ENCODE measurements around the gene ARPP19. TPM values are rescaled to one million over a fixed set of nuclear protein-coding genes. Genes with fewer than 3 reads are reported as not detected.

Gene ARPP19
- polyA plus RNA-seq, 1 donor from 2014 or later: 254 TPM

DNA sequence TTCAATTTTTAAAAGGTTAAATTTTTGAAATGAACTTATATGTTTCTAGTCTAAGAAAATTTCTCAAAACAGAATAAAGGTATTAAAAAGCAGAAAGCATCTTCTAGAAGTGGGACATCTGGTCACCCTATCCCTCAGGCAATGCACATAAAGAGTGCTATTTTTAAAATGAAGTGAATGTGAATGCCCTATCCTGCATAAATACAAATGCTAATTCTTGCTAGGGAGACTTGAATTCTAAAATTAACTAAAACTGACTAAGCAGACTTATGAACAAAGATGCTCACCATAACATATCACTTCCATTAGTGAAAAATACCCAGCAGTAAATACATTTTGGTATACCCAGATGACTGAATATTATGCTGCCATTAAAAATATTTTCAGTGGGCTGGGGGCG is 51.8 kb downstream of the ARPP19 start:
- Histone ChIP-seq H3K4me2 (ENCODE audit: low read length) (no peak overlapping the region), H3K79me2 (replicated peaks; ENCODE audit: insufficient read depth, low read length) (peaks cover 51% of the 10 kb centered on the region), H3K4me3 (ENCODE audit: low read length) (no peak overlapping the region), H3K9ac (ENCODE audit: low read length) (no peak overlapping the region), H3F3A (ENCODE audit: insufficient read depth, low read length, poor library complexity, severe bottlenecking) (no peaks in the 10 kb centered on the region), H3K9me2 (ENCODE audit: insufficient read depth, low read length) (no peaks in the 10 kb centered on the region), H4K20me1 (ENCODE audit: insufficient read depth) (peaks cover 3% of the 10 kb centered on the region), H3K27me3 (ENCODE audit: insufficient read depth, low read depth, low read length) (no peaks in the 10 kb centered on the region), H3K27ac (ENCODE audit: low read length) (no peak overlapping the region), H3K9me3 (ENCODE audit: low read length) (no peaks in the 10 kb centered on the region), H3K36me3 (ENCODE audit: insufficient read depth, low read length) (no peaks in the 10 kb centered on the region), H2AFZ (ENCODE audit: low read depth, low read length) (no peak overlapping the region)
- TF ChIP-seq EP300 (conservative IDR thresholded peaks at IDR 0.05; ENCODE audit: poor library complexity, severe bottlenecking) (no peak), RAD21 (conservative IDR thresholded peaks at IDR 0.05) (no peak), TAF1 (IDR thresholded peaks at IDR 0.05; ENCODE audit: low read depth) (no peak)
- TF ChIP-seq, protein P1, sequence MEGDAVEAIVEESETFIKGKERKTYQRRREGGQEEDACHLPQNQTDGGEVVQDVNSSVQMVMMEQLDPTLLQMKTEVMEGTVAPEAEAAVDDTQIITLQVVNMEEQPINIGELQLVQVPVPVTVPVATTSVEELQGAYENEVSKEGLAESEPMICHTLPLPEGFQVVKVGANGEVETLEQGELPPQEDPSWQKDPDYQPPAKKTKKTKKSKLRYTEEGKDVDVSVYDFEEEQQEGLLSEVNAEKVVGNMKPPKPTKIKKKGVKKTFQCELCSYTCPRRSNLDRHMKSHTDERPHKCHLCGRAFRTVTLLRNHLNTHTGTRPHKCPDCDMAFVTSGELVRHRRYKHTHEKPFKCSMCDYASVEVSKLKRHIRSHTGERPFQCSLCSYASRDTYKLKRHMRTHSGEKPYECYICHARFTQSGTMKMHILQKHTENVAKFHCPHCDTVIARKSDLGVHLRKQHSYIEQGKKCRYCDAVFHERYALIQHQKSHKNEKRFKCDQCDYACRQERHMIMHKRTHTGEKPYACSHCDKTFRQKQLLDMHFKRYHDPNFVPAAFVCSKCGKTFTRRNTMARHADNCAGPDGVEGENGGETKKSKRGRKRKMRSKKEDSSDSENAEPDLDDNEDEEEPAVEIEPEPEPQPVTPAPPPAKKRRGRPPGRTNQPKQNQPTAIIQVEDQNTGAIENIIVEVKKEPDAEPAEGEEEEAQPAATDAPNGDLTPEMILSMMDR (IDR thresholded peaks at IDR 0.05; ENCODE audit: poor library complexity, severe bottlenecking): no peak
- TF ChIP-seq, protein P2, sequence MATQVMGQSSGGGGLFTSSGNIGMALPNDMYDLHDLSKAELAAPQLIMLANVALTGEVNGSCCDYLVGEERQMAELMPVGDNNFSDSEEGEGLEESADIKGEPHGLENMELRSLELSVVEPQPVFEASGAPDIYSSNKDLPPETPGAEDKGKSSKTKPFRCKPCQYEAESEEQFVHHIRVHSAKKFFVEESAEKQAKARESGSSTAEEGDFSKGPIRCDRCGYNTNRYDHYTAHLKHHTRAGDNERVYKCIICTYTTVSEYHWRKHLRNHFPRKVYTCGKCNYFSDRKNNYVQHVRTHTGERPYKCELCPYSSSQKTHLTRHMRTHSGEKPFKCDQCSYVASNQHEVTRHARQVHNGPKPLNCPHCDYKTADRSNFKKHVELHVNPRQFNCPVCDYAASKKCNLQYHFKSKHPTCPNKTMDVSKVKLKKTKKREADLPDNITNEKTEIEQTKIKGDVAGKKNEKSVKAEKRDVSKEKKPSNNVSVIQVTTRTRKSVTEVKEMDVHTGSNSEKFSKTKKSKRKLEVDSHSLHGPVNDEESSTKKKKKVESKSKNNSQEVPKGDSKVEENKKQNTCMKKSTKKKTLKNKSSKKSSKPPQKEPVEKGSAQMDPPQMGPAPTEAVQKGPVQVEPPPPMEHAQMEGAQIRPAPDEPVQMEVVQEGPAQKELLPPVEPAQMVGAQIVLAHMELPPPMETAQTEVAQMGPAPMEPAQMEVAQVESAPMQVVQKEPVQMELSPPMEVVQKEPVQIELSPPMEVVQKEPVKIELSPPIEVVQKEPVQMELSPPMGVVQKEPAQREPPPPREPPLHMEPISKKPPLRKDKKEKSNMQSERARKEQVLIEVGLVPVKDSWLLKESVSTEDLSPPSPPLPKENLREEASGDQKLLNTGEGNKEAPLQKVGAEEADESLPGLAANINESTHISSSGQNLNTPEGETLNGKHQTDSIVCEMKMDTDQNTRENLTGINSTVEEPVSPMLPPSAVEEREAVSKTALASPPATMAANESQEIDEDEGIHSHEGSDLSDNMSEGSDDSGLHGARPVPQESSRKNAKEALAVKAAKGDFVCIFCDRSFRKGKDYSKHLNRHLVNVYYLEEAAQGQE (IDR thresholded peaks at IDR 0.05; ENCODE audit: borderline replicate concordance): no peak

DNA sequence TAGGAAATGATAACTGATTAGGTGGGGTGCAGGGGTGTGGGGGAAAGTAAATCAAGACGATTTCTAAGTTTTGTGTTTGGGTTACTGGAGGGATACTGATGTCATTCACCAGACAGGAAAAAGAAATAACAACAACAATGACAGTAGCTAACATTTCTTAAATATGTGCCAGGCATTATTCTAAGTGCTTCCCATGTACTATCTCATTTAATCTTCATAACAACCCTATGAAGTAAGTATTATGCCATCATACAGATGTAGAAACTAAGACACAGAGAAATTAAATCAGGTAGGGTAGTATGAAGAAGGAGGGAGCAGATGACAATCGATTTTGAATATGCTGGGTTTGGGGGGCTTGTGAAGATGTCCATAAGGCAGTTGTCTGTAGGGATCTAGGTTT is 53.5 kb downstream of the ARPP19 start:
- no peak overlapping the region for H3K9ac ChIP-seq (ENCODE audit: low read length)
- H4K20me1 ChIP-seq (ENCODE audit: insufficient read depth): no peaks in the 10 kb centered on the region
- H3K4me3 ChIP-seq (ENCODE audit: low read length): no peak overlapping the region
- H3K27ac ChIP-seq (ENCODE audit: low read length): no peak overlapping the region
- no peaks in the 10 kb centered on the region for H3F3A ChIP-seq (ENCODE audit: insufficient read depth, low read length, poor library complexity, severe bottlenecking)
- no peaks in the 10 kb centered on the region for H3K9me3 ChIP-seq (ENCODE audit: low read length)
- TF ChIP-seq, protein P2 (IDR thresholded peaks at IDR 0.05; ENCODE audit: borderline replicate concordance): no peak
- no peak for TF ChIP-seq EP300 (conservative IDR thresholded peaks at IDR 0.05; ENCODE audit: poor library complexity, severe bottlenecking)
- TF ChIP-seq TAF1 (IDR thresholded peaks at IDR 0.05; ENCODE audit: low read depth): no peak
- no peak for TF ChIP-seq EZH2 (IDR thresholded peaks at IDR 0.05; ENCODE audit: borderline replicate concordance, insufficient read depth, low read length, poor library complexity, severe bottlenecking)
- TF ChIP-seq SMC3 (conservative IDR thresholded peaks at IDR 0.05; ENCODE audit: poor library complexity): no peak
- no peak for TF ChIP-seq MXI1 (conservative IDR thresholded peaks at IDR 0.05; ENCODE audit: poor library complexity, severe bottlenecking)
- TF ChIP-seq, protein P1 (IDR thresholded peaks at IDR 0.05; ENCODE audit: poor library complexity, severe bottlenecking): no peak
- TF ChIP-seq RAD21 (conservative IDR thresholded peaks at IDR 0.05): no peak
- TF ChIP-seq POLR2AphosphoS5 (IDR thresholded peaks at IDR 0.05): no peak
- no peaks in the 10 kb centered on the region for H3K36me3 ChIP-seq (ENCODE audit: insufficient read depth, low read length)
- no peaks in the 10 kb centered on the region for H3K27me3 ChIP-seq (ENCODE audit: insufficient read depth, low read depth, low read length)
- H3K79me2 ChIP-seq (replicated peaks; ENCODE audit: insufficient read depth, low read length): peaks cover 44% of the 10 kb centered on the region
- H3K9me2 ChIP-seq (ENCODE audit: insufficient read depth, low read length): no peaks in the 10 kb centered on the region
- no peak overlapping the region for H3K4me2 ChIP-seq (ENCODE audit: low read length)
- no peak overlapping the region for H2AFZ ChIP-seq (ENCODE audit: low read depth, low read length)
